Measurements from ENCODE around the gene SLC15A3.

GRCh38 chr11:60947700-60948099 is 4.3 kb downstream of the SLC15A3 start:
- TF ChIP-seq CTCF (conservative IDR thresholded peaks at IDR 0.05) (no peak), EZH2 (IDR thresholded peaks at IDR 0.05; ENCODE audit: low read depth) (no peak)

Measured in PC-9 (cell line).